Measurements from ENCODE around the gene HOOK2.
"Not testable (repeated sequence)": the region's sequence is repeated elsewhere in the genome, so short reads cannot be mapped to it uniquely, and the experiment has no call there.

Gene HOOK2

GRCh38 chr19:12720851-12721655 is 54.3 kb downstream of the HOOK2 start:
- no peak for DNase-seq (ENCODE audit: low spot score)

- no peak for DNase-seq (ENCODE audit: low spot score)
Observed at GRCh38 chr19:12720296-12720695, 55.1 kb downstream of the HOOK2 start.

- no peak for DNase-seq (ENCODE audit: low spot score)
Observed at GRCh38 chr19:12715929-12716328, 59.4 kb downstream of the HOOK2 start.

- DNase-seq (ENCODE audit: low spot score), result no peak
Observed at GRCh38 chr19:12715102-12715501, 60.2 kb downstream of the HOOK2 start.

- DNase-seq (ENCODE audit: low spot score), result not testable (repeated sequence)
Observed at GRCh38 chr19:12713304-12713703, 62.0 kb downstream of the HOOK2 start.
